ENCODE results near the gene PHF2.

DNA sequence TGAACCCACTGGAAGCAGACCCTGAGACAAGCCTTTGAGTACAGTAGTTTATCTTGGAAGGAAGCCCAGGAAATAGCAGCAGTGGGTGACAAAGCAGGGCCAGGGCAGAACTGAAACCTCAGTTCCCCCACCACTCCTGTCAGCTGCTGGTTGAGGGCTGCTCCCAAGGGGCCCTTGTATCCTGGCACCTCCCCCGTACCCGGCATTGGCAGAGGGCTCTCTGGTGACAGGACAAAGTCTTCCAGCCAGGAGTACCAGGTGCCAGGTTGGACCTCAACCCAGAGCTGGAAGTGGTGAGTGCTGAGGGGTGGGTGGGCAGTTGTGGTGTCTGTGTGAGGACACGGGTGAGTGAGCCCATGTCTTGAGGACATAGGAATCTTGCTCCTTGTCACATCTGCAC lies 123.3 kb downstream of the PHF2 start:
- TF ChIP-seq, protein P1, sequence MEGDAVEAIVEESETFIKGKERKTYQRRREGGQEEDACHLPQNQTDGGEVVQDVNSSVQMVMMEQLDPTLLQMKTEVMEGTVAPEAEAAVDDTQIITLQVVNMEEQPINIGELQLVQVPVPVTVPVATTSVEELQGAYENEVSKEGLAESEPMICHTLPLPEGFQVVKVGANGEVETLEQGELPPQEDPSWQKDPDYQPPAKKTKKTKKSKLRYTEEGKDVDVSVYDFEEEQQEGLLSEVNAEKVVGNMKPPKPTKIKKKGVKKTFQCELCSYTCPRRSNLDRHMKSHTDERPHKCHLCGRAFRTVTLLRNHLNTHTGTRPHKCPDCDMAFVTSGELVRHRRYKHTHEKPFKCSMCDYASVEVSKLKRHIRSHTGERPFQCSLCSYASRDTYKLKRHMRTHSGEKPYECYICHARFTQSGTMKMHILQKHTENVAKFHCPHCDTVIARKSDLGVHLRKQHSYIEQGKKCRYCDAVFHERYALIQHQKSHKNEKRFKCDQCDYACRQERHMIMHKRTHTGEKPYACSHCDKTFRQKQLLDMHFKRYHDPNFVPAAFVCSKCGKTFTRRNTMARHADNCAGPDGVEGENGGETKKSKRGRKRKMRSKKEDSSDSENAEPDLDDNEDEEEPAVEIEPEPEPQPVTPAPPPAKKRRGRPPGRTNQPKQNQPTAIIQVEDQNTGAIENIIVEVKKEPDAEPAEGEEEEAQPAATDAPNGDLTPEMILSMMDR (IDR thresholded peaks at IDR 0.05) = no peak
- no peak for TF ChIP-seq YY1 (IDR thresholded peaks at IDR 0.05; ENCODE audit: low read depth)

All from SK-N-SH (cell line).